Measurements from ENCODE around the gene EPHA2. TPM values are rescaled to one million over a fixed set of nuclear protein-coding genes. Genes with fewer than 3 reads are reported as not detected.
"Not testable (repeated sequence)": the region's sequence is repeated elsewhere in the genome, so short reads cannot be mapped to it uniquely, and the experiment has no call there.

EPHA2 gene
- total and polyA plus RNA-seq, 2 experiments from 2014 or later, result 9.8 to 26.2 TPM

- no peaks in the 10 kb centered on the region for H3K36me3 ChIP-seq
- peaks cover 10% of the 10 kb centered on the region for H3K4me1 ChIP-seq (ENCODE audit: low read depth)
- H3K4me3 ChIP-seq, result no peak overlapping the region
- H3K9me3 ChIP-seq (ENCODE audit: low read depth), result no peaks in the 10 kb centered on the region
- TF ChIP-seq CTCF (IDR thresholded peaks at IDR 0.05; ENCODE audit: low read depth, low read length), result no peak
- H3K27me3 ChIP-seq, result no peaks in the 10 kb centered on the region
- DNase-seq (ENCODE audit: low read depth in 1 of 2, low spot score in 1 of 2), result no peak
- H3K27ac ChIP-seq, result no peak overlapping the region
Observed at GRCh38 chr1:16172218-16172830, 16.5 kb upstream of the EPHA2 start.

GRCh38 chr1:16171314-16172151 lies 15.7 kb upstream of the EPHA2 start:
- no peaks in the 10 kb centered on the region for H3K27me3 ChIP-seq
- no peaks in the 10 kb centered on the region for H3K9me3 ChIP-seq (ENCODE audit: low read depth)
- peaks cover 10% of the 10 kb centered on the region for H3K4me1 ChIP-seq (ENCODE audit: low read depth)
- TF ChIP-seq CTCF (IDR thresholded peaks at IDR 0.05; ENCODE audit: low read depth, low read length), result no peak
- no peak for DNase-seq (ENCODE audit: low read depth in 1 of 2, low spot score in 1 of 2)
- no peak overlapping the region for H3K4me3 ChIP-seq
- H3K27ac ChIP-seq, result no peak overlapping the region
- H3K36me3 ChIP-seq, result no peaks in the 10 kb centered on the region

DNA sequence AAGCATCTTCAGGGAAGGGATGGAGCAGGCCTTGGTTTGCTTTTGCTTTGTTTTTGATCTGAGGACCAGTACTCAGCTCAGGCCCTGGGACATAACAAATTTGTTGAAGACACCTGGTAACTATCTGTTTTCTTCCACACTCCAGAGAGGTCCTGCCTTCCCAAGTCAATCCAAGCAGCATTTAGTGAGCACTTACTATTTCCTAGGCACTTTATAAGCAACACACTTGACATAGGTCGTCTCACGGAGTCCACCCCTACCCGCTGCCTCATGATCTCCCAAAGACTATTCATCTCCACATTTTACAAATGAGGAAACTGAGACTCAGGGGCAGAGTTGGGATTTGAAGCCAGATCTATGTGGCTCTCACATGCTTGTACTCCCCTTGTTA lies 14.4 kb upstream of the EPHA2 start:
- no peaks in the 10 kb centered on the region for H3K9me3 ChIP-seq (ENCODE audit: low read depth)

GRCh38 chr1:16168622-16169360 lies 12.9 kb upstream of the EPHA2 start:
- Histone ChIP-seq H3K36me3 (no peaks in the 10 kb centered on the region), H3K27ac (no peak overlapping the region), H3K4me1 (ENCODE audit: low read depth) (peaks cover 16% of the 10 kb centered on the region), H3K27me3 (no peaks in the 10 kb centered on the region), H3K9me3 (ENCODE audit: low read depth) (no peaks in the 10 kb centered on the region), H3K4me3 (no peak overlapping the region)
- TF ChIP-seq CTCF (IDR thresholded peaks at IDR 0.05; ENCODE audit: low read depth, low read length), result no peak
- no peak for DNase-seq (ENCODE audit: low read depth in 1 of 2, low spot score in 1 of 2)

More for the DNA sequence above, 14.4 kb upstream of the EPHA2 start:
- TF ChIP-seq CTCF (IDR thresholded peaks at IDR 0.05; ENCODE audit: low read depth, low read length), result no peak
- Histone ChIP-seq H3K4me1 (ENCODE audit: low read depth) (peaks cover 4% of the 10 kb centered on the region), H3K36me3 (no peaks in the 10 kb centered on the region), H3K4me3 (no peak overlapping the region), H3K27ac (no peak overlapping the region), H3K27me3 (no peaks in the 10 kb centered on the region)
- no peak for DNase-seq (ENCODE audit: low read depth in 1 of 2, low spot score in 1 of 2)

- not testable (repeated sequence) for H3K27ac ChIP-seq; H3K27me3 ChIP-seq; DNase-seq (ENCODE audit: low read depth in 1 of 2, low spot score in 1 of 2); H3K36me3 ChIP-seq; H3K9me3 ChIP-seq (ENCODE audit: low read depth)
- peaks cover 16% of the 10 kb centered on the region for H3K4me1 ChIP-seq (ENCODE audit: low read depth)
- peak overlapping the region; percentile 39 for H3K4me3 ChIP-seq
Observed at GRCh38 chr1:16168144-16168495, 12.3 kb upstream of the EPHA2 start.

All from cardiac muscle cell (in vitro differentiated cells and primary cell).